Stimulated activated CD8-positive, alpha-beta memory T cell treated with anti-CD3 and anti-CD28 coated beads, Interleukin-7, amount 100 ng/mL, for 1 hour (primary cell): ENCODE results near the gene CCDC6.
A peak's percentile ranks its signal among the peaks of the same experiment; 100 is the strongest.
"Not testable (repeated sequence)": the region's sequence is repeated elsewhere in the genome, so short reads cannot be mapped to it uniquely, and the experiment has no call there.

Source experiments
- DNase-seq, 2 donors: peaks; one replicate each; pipeline ENCODE4 v3.0.0-alpha.2; 2020; ENCODE audit warnings: low read depth in 2 of 2

CCDC6 gene

DNA sequence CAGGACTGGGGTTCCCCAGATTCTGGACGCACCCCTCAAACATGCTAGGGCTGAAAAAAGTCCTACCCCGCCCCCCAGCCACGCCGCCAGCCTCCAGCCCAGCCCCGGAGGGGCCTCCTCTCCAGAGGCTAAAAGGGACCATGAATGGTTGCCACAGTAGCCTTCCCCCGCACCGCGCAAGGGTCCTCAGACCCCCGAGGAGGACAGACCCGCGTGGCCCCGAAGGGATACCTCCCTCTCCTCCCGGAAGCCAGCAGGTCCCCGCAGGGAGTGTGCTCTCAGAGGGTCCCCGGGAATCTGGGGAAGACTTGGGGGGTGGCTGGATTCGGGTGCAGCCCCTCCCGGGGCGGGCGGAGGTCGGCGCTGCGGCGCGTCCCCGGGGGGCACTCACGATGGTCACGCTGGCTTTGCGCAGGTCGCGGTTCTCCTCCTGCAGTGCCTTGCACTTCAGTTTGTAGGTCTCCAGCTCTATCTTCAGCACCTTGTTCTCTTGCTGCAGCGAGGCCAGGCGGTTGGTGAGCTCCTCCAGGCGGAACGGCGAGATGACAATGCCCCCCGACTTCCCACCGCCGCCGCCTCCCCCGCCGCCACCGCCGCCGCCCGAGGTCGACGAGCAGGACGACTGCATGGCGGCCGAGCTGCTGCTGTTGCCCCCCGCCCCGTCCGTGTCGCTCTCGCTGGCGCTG lies 482 bp downstream of the CCDC6 start:
- peak in 1 of 2 donors; percentile 20 for DNase-seq

DNA sequence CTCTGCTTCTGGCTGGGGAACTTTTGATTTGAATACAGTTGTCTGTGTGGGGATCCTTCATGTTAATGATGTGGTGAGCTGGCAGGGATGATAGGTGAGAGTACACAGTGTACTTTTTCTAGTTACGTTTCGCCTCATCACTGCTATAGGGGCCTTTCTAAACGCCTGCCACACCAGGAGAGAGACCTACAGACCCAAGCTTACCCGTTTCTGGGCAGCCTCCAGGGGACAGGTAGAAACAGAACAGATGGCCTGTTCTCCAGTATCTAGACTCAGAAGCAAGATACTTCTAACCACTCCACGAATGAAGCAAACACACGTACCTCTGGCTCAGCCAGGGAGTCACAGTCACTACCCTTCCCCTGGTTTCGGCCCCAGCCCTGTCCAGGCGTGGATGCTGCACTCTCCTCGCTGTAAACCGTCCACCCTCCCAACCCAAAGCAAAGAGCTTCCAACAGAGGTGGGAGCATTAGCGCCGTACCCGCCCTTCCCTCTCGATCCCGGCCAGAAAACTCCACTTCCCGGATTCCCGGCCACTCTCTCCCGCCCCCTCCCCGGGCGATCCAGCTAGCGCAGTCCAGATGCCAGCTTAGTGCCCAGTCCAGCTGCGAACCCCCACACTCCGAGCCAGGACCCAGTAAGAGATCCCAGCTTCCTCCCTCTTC lies 1.2 kb downstream of the CCDC6 start:
- DNase-seq, result no peak

DNA sequence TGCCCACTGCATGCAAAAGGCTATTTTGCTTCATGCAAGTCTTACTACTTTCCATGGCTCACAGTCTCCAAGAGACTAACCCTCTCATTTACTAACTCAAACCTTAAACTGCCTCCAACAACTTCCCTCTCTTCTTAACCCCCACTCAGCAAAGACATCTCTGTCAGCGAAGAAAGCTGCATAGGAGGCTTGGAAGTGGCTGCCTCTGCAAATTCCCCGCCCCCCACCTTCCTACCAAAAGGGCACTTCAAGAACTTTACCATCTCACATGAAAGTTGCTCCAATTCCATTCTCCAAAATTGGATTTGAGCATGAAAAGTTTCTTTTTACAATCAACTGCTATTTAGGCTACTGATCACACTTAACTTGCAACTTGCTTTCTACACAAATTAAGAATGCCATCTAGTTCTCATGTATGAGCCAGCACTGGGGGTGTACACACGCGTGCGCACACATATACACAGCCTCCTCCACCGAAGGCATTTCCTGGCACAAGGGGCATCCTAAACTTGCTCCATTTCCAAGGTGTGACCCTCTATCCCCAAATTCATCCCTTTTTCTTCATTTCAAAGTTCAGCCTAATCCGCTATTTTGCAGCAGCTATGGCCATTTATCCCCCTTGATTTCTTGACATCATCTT lies 1.8 kb downstream of the CCDC6 start:
- DNase-seq, result no peak

DNA sequence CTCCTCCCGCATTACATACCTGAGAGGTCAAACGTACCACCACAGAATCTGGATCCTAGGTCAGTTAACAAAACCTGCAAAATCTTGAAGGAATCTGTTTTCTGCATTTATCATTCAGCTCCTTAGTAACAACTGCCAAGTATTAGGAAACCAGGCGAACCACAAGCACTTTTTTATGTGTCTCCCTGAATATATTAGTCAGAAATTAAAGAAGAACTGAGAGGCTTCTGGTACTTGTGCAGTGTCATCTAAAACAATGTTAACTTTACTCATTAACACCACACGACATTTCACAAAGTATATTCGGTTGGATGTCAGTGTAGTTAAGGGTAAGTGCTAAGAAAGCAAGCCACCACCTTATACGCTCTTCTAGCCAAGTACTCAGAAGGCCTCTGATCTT lies 2.5 kb downstream of the CCDC6 start:
- DNase-seq, result no peak

DNA sequence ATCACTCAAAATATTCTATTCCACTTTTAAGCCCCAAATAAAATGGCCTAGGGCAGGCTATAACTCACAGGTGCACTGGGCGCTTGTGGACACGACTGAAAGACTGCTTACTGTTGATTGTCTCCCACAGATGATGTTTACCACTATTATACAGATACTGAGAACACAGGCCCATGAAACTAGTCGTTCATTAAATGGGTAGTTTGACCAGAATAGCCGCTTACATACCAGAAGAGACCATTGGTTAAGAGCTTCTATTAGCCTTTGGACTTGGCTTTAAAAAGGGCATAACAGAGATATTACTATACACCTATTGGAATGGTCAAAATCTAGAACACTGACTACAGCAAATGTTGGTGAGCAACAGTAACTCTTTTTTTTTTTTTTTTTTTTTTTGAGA lies 4.3 kb downstream of the CCDC6 start:
- no peak for DNase-seq

DNA sequence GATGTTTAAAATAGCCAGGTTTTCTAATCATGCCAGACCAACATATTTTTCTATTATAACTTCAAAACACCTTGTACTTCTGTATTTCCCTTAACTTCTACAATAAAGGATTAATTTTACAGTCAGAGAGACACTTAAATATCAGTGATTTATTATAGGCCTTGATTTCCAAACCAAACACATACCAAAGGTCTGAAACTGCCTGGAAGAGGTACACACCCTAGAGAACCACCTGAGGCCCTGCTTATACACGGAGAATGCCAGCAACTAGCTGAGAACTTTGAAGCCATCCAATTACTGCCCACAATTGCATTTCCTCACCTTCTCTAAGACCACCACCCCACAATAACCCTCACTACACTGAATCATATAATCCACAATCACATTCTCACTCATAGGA lies 4.9 kb downstream of the CCDC6 start:
- no peak for DNase-seq

DNA sequence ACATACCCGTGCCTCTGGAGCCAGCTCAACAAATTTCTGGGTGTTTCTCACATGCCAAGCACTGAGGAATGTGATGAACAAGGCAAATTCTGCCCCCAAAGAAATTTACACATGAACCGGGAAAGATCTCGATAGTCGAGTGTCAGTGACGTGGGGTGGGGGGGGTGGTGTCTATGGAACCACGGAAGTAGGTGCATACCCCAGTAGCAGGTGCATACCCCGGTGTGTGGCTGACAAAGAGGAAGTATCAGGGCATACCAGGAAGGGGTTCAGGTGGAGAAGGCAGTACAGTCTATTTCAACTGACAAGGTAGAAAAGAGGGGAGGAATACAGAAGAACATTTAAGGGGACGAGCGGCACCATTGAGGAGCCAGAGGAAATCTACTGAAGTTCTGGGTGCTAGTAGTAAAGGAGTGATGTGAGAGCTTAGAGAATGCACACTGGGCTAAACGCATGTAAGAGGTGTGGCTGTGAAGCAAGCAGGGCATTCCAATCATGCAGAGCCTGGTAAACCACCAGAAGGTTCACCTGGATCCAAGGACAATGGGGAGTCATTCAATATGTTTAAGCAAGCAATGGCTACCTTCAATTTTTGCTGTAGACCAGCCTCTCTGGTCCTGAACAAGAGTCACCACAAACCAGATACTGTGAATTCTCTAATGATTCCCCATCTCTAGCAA lies 6.2 kb downstream of the CCDC6 start:
- DNase-seq, result no peak

DNA sequence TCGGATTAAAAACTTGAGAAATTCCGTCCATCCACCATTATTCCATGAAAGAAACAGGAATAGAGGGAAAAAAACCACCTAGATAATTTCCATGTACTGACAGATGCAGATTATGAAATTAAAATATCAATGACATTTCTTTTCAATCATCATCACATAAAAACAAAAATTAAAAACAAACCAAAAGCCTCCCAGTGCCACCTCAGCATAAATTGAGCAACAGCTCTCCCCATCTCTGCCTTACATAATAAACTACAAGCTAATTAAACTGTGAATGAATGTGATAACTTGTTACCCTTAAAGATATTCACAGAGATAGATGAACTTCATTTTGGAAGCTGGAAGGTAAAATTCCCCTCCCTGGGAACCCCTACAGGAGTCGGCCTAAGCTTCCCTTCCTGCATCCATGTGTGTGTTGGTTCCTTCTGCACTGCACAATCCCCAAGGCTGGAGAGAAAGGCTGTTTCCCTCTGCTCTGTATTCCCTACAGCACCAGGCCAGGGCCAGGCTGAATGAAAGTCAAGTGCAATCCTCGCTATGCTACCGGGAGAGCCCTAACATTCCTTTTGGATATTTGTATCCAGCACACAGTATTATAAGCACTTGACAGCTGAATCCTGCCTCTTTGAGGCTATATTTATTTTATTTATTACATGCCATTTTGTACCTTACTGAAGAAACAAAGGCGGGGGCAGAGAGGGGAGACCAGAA lies 8.1 kb downstream of the CCDC6 start:
- no peak for DNase-seq

DNA sequence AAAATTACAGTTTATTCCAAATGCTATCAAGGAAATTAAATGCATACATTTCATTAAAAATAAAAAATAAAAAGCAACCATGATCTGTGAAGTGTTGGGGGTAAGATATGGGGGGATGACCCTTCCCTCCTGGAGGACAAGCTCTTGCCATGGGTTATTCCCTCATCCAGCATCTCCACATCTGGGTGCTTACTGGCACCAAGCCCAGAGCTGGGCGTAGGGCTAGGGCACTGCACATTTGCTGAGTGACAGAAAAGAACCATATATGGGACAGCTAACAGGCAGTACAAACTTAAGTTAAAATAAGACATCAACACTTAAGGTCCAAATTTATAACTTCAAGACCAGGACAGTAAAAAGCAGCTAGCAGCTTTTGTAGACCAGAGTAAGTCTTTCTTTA lies 10.2 kb downstream of the CCDC6 start:
- DNase-seq, result no peak

DNA sequence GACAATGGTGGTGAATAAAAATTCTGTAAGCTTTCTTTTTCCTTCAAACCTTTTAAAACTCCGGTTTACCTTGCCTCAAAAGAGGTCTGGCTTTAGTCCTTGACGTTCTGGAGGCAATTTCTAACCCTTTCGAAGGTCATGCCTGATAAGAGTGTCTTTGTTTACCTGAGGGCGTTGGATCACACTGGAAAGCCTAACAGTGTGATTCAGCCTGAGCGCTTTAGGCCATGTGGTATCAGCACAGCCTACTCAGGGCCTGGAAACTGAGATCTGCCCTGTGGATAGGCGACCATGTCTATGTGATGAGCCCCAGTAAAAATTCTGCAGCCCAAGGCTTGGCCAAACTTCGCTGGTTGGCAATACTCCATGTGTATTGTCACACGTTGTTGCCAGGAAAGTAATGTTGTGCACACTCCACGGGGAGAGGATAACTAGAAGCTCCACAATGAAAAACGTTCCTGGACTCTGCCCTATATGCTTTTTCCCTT lies 10.7 kb downstream of the CCDC6 start:
- DNase-seq, result no peak

DNA sequence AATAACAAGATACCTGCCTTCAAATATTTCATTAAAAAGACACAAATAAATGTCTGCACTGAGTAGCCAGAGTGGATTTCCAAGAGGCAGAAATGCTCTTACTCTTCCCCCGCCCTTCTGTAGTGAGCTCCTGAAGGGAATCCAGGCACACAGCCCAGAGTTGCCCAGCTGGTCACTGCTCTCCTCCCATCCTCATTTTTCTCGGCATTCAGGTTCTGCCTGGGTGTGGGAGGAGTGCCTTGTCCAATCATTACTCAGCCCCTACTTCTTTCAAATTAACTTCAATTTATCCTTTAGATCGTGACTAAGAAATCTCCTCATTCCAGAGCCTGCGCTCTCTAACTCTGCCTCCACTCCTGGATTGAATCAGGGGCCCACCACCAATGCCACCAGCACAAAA lies 12.2 kb downstream of the CCDC6 start:
- no peak for DNase-seq

DNA sequence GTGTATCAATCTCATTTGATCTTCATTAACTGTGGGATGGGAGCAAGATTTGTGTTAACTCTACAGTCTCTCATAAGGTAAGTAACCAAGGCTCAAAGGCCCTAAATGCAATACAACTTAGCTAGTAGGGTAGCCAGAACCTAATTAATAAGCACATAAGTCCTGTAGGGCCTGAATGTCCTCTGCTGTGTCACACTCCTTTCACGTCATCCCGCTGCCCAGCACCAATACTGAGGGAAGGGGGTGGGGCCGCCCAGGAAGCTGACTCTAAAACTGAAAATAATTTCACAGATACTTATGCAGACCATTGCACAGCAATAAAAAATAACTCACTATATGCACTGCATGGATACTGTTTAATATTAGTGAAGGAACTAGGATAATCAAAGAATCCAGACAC lies 13.7 kb downstream of the CCDC6 start:
- no peak for DNase-seq

DNA sequence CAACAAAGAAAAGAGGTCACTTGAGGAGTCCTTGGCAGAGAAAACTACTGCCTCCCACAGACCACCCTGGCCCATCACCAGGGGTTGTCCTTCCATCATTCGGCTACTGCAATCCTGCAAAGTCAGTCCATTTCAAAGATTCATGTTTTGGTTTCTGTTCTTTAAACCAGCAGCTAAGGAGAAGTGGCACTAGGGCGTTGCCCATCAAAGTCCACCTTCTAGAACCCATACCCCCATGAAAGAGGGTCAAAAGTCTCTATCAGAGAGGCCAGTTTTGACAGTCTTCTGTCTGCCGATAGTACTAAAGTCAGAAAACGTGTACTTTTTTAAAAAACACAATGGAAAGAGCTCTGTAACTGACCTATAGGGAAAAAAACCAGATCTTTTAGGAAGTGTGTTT lies 14.4 kb downstream of the CCDC6 start:
- no peak for DNase-seq

DNA sequence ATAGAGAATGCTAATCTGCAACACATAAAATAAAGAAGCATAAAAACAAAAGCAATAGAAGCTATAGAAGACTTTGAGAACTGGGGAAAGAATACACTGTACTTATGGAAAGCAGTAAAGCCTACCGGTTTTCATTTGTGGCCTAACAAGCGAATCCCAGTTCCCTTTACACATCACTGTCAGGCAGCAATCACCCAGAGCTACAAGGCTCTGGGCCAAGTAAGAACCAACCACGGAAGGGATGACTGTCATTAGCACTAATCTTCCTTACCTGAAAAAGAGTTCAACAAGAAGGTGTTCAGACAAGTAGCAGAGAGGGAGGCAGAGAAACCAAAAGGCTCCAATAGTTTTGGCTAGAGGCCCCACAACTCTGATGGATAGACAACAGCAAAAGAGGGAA lies 15.0 kb downstream of the CCDC6 start:
- no peak for DNase-seq

DNA sequence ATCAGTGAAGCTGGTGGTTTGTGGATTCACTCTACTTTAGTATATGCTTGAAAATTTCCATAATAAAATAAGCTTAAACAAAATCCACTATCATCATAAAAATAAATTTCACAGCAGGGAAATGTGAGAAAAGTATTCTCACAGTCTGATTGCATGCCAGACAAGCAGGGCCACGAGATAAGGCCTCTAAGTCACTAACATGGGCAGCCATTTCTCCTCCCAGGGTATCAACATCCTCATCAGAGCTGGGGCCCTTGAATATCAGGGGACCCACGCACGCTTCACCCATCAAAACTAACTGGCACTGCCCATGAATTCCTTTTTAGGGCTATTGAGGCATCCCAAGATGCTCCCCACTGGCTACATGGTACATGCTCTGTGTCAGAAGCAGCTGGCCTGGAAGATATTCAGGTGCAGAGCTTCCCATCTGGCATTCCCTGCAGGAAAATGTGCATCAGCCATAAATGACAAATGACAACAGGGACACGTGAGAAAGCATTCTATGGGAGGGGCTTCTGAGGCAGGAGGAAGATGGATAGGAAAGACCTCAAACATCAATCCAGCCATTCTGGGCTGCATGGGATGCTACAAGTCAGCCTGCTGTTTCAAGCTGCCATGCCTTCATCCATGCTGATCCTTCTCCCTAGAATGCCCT lies 17.4 kb downstream of the CCDC6 start:
- no peak for DNase-seq

DNA sequence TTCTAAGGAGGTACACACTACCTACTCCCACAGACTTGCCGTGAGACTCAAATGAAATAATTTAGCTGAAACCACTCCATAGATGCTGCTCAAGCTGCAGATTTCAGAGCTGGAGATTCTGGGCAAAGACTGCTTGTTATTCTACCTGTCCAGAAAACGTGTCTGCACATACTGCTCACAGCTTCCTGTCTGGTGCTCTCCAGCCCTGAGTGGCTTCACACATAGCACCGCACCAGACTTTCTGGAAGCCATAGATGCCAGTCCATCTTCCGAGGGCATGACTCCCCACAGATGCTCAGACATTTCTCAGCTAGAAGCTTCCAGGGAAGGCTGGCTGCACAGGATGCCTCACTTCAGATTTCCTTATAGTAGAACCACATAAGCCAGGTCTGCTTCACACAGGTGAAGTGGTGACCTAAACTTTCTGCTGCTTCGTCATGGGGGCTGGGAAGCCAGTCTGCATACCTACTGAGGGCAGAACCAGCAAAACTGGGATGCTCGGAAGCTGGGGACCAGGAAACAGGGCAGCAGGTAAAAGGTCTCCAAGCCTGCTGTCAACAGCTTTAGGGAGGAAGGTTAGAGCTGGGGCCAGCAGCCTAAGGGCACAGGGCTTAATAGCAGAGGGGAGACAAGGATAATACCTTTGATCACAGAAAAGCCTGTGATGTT lies 18.2 kb downstream of the CCDC6 start:
- DNase-seq, result no peak

DNA sequence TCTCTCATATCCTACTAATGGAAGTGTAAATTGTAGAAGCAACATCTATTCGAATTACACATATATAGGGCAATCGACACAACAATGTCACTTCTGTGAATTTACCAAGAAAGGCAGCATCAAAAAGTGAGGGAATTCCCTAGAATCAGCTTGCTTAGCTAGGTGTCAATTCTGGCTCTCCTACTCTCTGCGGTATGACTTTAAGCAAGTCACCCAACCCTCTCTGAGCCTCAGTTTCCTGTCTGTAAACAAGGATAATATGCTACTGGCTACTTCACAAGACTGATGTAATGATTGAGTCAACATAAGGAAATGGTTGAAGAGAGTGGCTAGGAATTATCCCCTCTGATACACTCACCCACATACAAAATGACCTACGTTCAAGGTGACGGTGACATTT lies 19.4 kb downstream of the CCDC6 start:
- DNase-seq, result no peak

DNA sequence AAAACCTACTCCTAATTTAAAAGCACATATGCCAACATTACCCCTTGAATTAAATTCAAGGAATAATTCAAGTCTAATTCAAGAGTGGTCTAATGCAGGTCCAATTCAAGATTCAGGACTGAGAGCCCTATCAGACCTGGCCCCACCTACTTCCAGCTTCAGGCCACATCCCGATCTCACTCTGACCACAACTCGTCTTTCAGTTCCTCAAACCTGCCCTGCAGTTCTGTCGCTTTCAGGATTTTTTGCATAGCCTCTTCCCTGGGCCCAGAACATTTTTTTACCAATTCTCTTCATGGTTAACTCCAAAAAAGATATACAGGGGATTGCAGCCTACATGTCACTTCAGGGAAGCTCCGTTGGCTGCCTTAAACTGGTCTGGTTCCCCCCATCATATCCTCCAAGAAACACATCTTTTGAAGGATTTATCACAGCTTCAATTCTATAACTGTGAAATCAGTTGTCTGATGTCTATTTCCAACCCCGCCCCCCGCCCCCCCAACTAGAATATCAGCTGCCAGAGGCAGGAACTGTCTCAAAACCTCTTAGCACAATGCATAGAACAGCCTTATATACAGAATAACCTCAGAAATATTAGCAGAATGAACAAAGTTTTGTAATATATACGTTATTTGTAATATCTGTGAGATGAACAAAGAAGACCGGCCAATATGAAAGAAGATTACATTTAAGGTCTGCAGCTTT lies 20.8 kb downstream of the CCDC6 start:
- no peak for DNase-seq

DNA sequence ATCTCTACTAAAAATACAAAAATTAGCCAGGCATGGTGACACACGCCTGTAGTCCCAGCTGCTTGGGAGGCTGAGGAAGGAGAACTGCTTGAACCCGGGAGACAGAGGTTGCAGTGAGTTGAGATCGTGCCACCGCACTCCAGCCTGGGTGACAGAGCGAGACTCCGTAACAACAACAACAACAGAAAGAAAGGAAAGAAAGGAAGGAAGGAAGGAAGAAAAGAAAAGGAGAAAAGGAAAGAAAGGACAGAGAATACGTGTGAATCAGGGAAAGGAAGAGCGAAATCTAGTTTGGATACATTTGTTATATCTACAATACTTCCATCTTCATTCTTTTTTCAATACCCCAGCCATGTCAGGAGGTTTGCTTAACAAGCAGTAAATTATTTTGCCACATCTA lies 21.5 kb downstream of the CCDC6 start:
- not testable (repeated sequence) for DNase-seq

DNA sequence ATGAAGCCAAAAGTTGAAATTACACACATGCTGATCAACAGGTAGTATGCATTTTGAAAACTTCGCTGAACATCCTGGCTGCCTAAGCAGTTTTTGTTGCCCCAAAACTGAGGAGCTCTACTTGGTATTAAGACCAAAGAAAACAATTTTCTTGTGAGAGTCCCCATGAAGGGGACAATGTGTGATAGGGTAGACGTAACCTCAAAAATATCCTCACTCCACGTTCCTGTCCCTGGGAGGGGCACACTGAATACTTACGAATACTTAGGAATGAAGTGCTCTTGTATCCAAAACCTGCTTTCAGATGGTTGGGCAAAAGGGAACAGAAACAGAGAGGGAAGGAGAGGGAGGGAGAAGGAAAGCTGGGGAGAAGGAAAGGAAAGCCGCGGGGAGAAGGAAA lies 24.7 kb downstream of the CCDC6 start:
- DNase-seq, result no peak
